WTC11 (cell line): ENCODE data around the gene SYCE3. TPM values are rescaled to one million over a fixed set of nuclear protein-coding genes. Genes with fewer than 3 reads are reported as not detected.

Experiments used
- ATAC-seq: fragments of 200-7000 bp; cut with Tn5 transposase; 2 replicates; pipeline ENCODE4 v1.10.0; 2021; ENCODE audit warnings: mild to moderate bottlenecking, moderate library complexity
- CTCF ChIA-PET: fragments of 300-600 bp; sonication (Branson Sonifier 250); formaldehyde crosslinking; loops from one replicate; lab custom pipeline; 2021; ENCODE audit warnings: antibody characterized with exemption; lab: Charles Lee
- POLR2A ChIA-PET: fragments of 350-600 bp; sonication (Branson Sonifier 250); formaldehyde crosslinking; loops from one replicate; lab custom pipeline; 2021; ENCODE audit warnings: antibody characterized with exemption; lab: Charles Lee
- DNase-seq: peaks from one replicate; pipeline ENCODE4 v3.0.0; 2021; ENCODE audit warnings: low spot score
- H3K27ac Mint-ChIP-seq: 2 replicates; pipeline ENCODE4 v1.8.0; 2021; ENCODE audit warnings: mixed read lengths
- H3K27me3 Mint-ChIP-seq: 2 replicates; pipeline ENCODE4 v1.8.0; 2021; ENCODE audit warnings: low read depth, mild to moderate bottlenecking, moderate library complexity, mixed read lengths
- H3K36me3 Mint-ChIP-seq: 2 replicates; pipeline ENCODE4 v1.8.0; 2021; ENCODE audit warnings: mixed read lengths
- H3K4me1 Mint-ChIP-seq: 2 replicates; pipeline ENCODE4 v1.8.0; 2022; ENCODE audit warnings: mixed read lengths
- H3K4me3 Mint-ChIP-seq: 2 replicates; pipeline ENCODE4 v1.8.0; 2021; ENCODE audit warnings: mild to moderate bottlenecking, moderate library complexity, mixed read lengths
- H3K9me3 Mint-ChIP-seq: 2 replicates; pipeline ENCODE4 v1.8.0; 2021; ENCODE audit warnings: mixed read lengths
- ESRRA ChIP-seq: sonication (generic); formaldehyde crosslinking; IDR thresholded peaks from 2 replicates; pipeline ENCODE4 v1.8.1; 2022; ENCODE audit warnings: mild to moderate bottlenecking, missing genetic modification reagents, borderline replicate concordance
- FOXJ3 ChIP-seq: sonication (generic); formaldehyde crosslinking; IDR thresholded peaks from 2 replicates; pipeline ENCODE4 v1.9.0; 2021; ENCODE audit warnings: missing genetic modification reagents, mild to moderate bottlenecking, borderline replicate concordance
- GTF2I ChIP-seq: fragments of 250-450 bp; sonication (Bioruptor Pico); conservative IDR thresholded peaks from 2 replicates; pipeline ENCODE4 v1.4.0; 2021; ENCODE audit warnings: mild to moderate bottlenecking
- IRF2 ChIP-seq: sonication (generic); formaldehyde crosslinking; IDR thresholded peaks from 2 replicates; pipeline ENCODE4 v1.8.0; 2022; ENCODE audit warnings: low read depth, missing genetic modification reagents, borderline replicate concordance
- MXD4 ChIP-seq: fragments of 250-450 bp; sonication (Bioruptor Pico); IDR thresholded peaks from 2 replicates; pipeline ENCODE4 v1.8.0; 2021; ENCODE audit warnings: mild to moderate bottlenecking, moderate library complexity, borderline replicate concordance
- MYBL2 ChIP-seq: sonication (generic); formaldehyde crosslinking; IDR thresholded peaks from 2 replicates; pipeline ENCODE4 v1.8.1; 2023; ENCODE audit warnings: mild to moderate bottlenecking, moderate library complexity, missing genetic modification reagents
- RORB ChIP-seq: fragments of 250-450 bp; sonication (Bioruptor Pico); IDR thresholded peaks from 2 replicates; pipeline ENCODE4 v1.9.0; 2021; ENCODE audit warnings: mild to moderate bottlenecking
- SOX15 ChIP-seq: fragments of 250-450 bp; sonication (Bioruptor Pico); IDR thresholded peaks from 2 replicates; pipeline ENCODE4 v1.9.0; 2021; ENCODE audit warnings: mild to moderate bottlenecking
- TEAD4 ChIP-seq: sonication (generic); formaldehyde crosslinking; IDR thresholded peaks from 2 replicates; pipeline ENCODE4 v1.8.0; 2022; ENCODE audit warnings: mild to moderate bottlenecking, missing genetic modification reagents
- ZNF416 ChIP-seq: fragments of 250-450 bp; sonication (Bioruptor Pico); IDR thresholded peaks from 2 replicates; pipeline ENCODE4 v1.9.0; 2021; ENCODE audit warnings: mild to moderate bottlenecking, inconsistent platforms
- total RNA-seq: library from RNA; stranded (reverse); gene quantifications from 3 replicates; pipeline ENCODE4 v1.2.3, GENCODE V29; 2021
- TF ChIP-seq, protein P1 (sequence below): fragments of 250-450 bp; sonication (Bioruptor Pico); IDR thresholded peaks from 2 replicates; pipeline ENCODE4 v2.1.2; 2022; ENCODE audit warnings: mild to moderate bottlenecking, moderate library complexity
- TF ChIP-seq, protein P2 (sequence below): fragments of 250-450 bp; sonication (Bioruptor Pico); IDR thresholded peaks from 2 replicates; pipeline ENCODE4 v1.9.0; 2021; ENCODE audit warnings: moderate library complexity, mild to moderate bottlenecking, inconsistent platforms, borderline replicate concordance
- TF ChIP-seq, protein P3 (sequence below): fragments of 250-450 bp; sonication (Bioruptor Pico); IDR thresholded peaks from 2 replicates; pipeline ENCODE4 v1.9.0; 2021; ENCODE audit warnings: mild to moderate bottlenecking, borderline replicate concordance
- TF ChIP-seq, protein P4 (sequence below): fragments of 250-450 bp; sonication (Bioruptor Pico); IDR thresholded peaks from 2 replicates; pipeline ENCODE4 v1.9.0; 2021; ENCODE audit warnings: mild to moderate bottlenecking
- TF ChIP-seq, protein P5 (sequence below): sonication (generic); formaldehyde crosslinking; IDR thresholded peaks from 2 replicates; pipeline ENCODE4 v1.8.1; 2023; ENCODE audit warnings: mild to moderate bottlenecking, missing genetic modification reagents, moderate library complexity
- TF ChIP-seq, protein P6 (sequence below): sonication (generic); formaldehyde crosslinking; IDR thresholded peaks from 2 replicates; pipeline ENCODE4 v1.8.0; 2022; ENCODE audit warnings: mild to moderate bottlenecking, missing genetic modification reagents

Gene SYCE3
- total RNA-seq, 1 experiment from 2014 or later, result 0.46 TPM

DNA sequence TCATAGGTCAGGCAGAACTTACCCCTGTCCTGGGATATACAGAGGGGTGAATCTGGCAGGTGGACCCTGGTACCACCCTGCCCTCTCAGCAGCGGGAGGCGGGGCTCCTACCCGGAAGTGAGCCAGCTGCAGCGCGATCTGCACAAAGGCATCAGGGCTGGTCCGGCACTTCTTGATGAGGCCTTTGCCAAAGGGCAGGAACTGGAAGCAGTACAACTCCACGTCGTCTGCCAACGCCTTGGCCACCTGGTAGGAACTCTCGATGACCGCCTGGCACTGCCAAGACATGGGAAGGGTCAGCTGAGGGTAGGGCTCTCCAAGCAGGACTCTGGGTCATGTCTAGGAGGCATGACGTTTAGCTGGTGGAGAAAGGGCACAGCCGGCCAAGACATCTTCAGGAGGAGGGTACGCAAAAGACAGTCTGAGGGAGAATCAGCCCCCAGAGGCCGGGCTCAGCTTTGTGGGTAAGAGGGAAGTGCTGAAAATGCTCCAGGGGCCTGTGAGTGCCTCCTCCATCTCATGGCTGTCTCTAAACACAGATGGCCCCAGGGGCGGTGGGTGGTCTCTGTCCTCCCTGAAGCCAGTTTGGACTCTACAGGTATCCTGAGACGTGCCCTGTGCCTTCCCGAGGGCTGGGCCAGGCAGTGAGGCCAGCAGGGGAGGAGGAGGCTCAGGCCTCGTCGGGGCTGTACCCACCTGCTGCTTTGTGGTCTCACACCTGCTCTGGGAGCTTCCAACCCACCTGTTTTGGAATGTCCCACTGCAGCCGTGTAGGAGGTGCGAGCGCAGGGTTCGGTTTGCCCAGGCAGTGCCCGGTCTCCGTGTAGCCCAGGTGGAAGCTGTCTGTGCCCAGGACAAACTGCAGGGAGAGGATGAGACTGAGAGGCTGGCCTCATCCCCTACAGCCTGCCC, 8.8 kb upstream of the SYCE3 start (continued):
- TF ChIP-seq, protein P1, sequence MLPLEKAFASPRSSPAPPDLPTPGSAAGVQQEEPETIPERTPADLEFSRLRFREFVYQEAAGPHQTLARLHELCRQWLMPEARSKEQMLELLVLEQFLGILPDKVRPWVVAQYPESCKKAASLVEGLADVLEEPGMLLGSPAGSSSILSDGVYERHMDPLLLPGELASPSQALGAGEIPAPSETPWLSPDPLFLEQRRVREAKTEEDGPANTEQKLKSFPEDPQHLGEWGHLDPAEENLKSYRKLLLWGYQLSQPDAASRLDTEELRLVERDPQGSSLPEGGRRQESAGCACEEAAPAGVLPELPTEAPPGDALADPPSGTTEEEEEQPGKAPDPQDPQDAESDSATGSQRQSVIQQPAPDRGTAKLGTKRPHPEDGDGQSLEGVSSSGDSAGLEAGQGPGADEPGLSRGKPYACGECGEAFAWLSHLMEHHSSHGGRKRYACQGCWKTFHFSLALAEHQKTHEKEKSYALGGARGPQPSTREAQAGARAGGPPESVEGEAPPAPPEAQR (CRISPR knock-in tag), result no peak
- TF ChIP-seq SOX15 (CRISPR knock-in tag) (no peak), MXD4 (CRISPR knock-in tag) (no peak)
- TF ChIP-seq, all 79 proteins: peak for 0

DNA sequence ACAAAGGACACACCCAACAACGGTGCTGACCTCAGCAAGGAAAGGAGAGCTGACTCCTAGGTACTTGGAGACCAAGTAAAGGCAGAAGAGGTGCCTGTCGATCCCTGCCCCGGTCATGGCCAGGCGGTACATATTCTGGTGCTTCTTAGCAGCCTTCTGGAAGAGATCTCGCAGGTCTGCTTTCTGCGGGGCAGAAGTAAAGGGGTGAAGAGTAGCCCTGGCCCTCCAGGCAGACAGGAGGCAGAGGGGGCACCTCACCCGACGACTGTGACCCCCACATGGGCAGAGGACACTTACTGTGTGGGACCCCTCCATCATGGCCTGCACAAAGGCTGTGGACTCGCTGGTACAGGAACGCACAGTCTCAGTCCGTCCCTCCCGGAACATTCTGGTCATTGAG, 8.1 kb upstream of the SYCE3 start:
- Mint-ChIP-seq H3K27me3 (no peaks in the 10 kb centered on the region), H3K36me3 (peaks cover 31% of the 10 kb centered on the region), H3K9me3 (no peaks in the 10 kb centered on the region), H3K4me1 (no peaks in the 10 kb centered on the region), H3K27ac (no peak overlapping the region), H3K4me3 (no peak overlapping the region)
- DNase-seq (no peak), ATAC-seq (no peak)
- TF ChIP-seq, protein P2, sequence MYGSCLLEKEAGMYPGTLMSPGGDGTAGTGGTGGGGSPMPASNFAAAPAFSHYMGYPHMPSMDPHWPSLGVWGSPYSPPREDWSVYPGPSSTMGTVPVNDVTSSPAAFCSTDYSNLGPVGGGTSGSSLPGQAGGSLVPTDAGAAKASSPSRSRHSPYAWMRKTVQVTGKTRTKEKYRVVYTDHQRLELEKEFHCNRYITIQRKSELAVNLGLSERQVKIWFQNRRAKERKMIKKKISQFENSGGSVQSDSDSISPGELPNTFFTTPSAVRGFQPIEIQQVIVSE (CRISPR knock-in tag), result no peak
- TF ChIP-seq ESRRA (CRISPR knock-in tag), result no peak
- TF ChIP-seq, protein P3, sequence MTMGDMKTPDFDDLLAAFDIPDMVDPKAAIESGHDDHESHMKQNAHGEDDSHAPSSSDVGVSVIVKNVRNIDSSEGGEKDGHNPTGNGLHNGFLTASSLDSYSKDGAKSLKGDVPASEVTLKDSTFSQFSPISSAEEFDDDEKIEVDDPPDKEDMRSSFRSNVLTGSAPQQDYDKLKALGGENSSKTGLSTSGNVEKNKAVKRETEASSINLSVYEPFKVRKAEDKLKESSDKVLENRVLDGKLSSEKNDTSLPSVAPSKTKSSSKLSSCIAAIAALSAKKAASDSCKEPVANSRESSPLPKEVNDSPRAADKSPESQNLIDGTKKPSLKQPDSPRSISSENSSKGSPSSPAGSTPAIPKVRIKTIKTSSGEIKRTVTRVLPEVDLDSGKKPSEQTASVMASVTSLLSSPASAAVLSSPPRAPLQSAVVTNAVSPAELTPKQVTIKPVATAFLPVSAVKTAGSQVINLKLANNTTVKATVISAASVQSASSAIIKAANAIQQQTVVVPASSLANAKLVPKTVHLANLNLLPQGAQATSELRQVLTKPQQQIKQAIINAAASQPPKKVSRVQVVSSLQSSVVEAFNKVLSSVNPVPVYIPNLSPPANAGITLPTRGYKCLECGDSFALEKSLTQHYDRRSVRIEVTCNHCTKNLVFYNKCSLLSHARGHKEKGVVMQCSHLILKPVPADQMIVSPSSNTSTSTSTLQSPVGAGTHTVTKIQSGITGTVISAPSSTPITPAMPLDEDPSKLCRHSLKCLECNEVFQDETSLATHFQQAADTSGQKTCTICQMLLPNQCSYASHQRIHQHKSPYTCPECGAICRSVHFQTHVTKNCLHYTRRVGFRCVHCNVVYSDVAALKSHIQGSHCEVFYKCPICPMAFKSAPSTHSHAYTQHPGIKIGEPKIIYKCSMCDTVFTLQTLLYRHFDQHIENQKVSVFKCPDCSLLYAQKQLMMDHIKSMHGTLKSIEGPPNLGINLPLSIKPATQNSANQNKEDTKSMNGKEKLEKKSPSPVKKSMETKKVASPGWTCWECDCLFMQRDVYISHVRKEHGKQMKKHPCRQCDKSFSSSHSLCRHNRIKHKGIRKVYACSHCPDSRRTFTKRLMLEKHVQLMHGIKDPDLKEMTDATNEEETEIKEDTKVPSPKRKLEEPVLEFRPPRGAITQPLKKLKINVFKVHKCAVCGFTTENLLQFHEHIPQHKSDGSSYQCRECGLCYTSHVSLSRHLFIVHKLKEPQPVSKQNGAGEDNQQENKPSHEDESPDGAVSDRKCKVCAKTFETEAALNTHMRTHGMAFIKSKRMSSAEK (CRISPR knock-in tag), result no peak
- no peak for TF ChIP-seq MYBL2
- TF ChIP-seq TEAD4 (CRISPR knock-in tag), result no peak
- TF ChIP-seq, protein P4, sequence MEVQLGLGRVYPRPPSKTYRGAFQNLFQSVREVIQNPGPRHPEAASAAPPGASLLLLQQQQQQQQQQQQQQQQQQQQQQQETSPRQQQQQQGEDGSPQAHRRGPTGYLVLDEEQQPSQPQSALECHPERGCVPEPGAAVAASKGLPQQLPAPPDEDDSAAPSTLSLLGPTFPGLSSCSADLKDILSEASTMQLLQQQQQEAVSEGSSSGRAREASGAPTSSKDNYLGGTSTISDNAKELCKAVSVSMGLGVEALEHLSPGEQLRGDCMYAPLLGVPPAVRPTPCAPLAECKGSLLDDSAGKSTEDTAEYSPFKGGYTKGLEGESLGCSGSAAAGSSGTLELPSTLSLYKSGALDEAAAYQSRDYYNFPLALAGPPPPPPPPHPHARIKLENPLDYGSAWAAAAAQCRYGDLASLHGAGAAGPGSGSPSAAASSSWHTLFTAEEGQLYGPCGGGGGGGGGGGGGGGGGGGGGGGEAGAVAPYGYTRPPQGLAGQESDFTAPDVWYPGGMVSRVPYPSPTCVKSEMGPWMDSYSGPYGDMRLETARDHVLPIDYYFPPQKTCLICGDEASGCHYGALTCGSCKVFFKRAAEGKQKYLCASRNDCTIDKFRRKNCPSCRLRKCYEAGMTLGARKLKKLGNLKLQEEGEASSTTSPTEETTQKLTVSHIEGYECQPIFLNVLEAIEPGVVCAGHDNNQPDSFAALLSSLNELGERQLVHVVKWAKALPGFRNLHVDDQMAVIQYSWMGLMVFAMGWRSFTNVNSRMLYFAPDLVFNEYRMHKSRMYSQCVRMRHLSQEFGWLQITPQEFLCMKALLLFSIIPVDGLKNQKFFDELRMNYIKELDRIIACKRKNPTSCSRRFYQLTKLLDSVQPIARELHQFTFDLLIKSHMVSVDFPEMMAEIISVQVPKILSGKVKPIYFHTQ (CRISPR knock-in tag), result no peak
- no peak for TF ChIP-seq IRF2 (CRISPR knock-in tag)
- no peak for TF ChIP-seq GTF2I (CRISPR knock-in tag)
- TF ChIP-seq, protein P5, sequence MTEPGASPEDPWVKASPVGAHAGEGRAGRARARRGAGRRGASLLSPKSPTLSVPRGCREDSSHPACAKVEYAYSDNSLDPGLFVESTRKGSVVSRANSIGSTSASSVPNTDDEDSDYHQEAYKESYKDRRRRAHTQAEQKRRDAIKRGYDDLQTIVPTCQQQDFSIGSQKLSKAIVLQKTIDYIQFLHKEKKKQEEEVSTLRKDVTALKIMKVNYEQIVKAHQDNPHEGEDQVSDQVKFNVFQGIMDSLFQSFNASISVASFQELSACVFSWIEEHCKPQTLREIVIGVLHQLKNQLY (CRISPR knock-in tag), result no peak
- TF ChIP-seq, protein P6, sequence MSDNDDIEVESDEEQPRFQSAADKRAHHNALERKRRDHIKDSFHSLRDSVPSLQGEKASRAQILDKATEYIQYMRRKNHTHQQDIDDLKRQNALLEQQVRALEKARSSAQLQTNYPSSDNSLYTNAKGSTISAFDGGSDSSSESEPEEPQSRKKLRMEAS (CRISPR knock-in tag), result no peak
- TF ChIP-seq SOX15 (CRISPR knock-in tag), result no peak
- TF ChIP-seq ZNF416 (CRISPR knock-in tag), result no peak
- no peak for TF ChIP-seq RORB
- TF ChIP-seq FOXJ3, result no peak
- POLR2A ChIA-PET, result no interaction called here
- CTCF ChIA-PET, result interaction anchor here (1.2 kb wide), 1 partner anchor 8 kb away, joined by 3 read pairs; the partner anchor contains the start of gene SYCE3
